Activated naive CD8-positive, alpha-beta T cell (primary cell): ENCODE data around the gene CARMIL3.

Experiments
- H3K27ac Mint-ChIP-seq: one replicate; pipeline ENCODE4 v1.8.0; 2021; ENCODE audit warnings: mixed read lengths
- H3K27me3 Mint-ChIP-seq: one replicate; pipeline ENCODE4 v1.8.0; 2021; ENCODE audit warnings: mixed read lengths
- H3K36me3 Mint-ChIP-seq: one replicate; pipeline ENCODE4 v1.8.0; 2021; ENCODE audit warnings: mixed read lengths
- H3K4me1 Mint-ChIP-seq: one replicate; pipeline ENCODE4 v1.8.0; 2021; ENCODE audit warnings: low read depth, mixed read lengths
- H3K4me3 Mint-ChIP-seq: one replicate; pipeline ENCODE4 v1.8.0; 2021; ENCODE audit warnings: mild to moderate bottlenecking, mixed read lengths
- H3K9me3 Mint-ChIP-seq: one replicate; pipeline ENCODE4 v1.8.0; 2021; ENCODE audit warnings: low read depth, mixed read lengths

The CARMIL3 gene

GRCh38 chr14:24053548-24054323 lies 1.9 kb downstream of the CARMIL3 start:
- Mint-ChIP-seq H3K4me3 (peak overlapping the region; percentile 94), H3K27me3 (peaks cover 8% of the 10 kb centered on the region), H3K9me3 (no peaks in the 10 kb centered on the region), H3K27ac (peak overlapping the region; percentile 93), H3K4me1 (peaks cover 18% of the 10 kb centered on the region), H3K36me3 (no peaks in the 10 kb centered on the region)

- Mint-ChIP-seq H3K4me3 (no peak overlapping the region), H3K36me3 (no peaks in the 10 kb centered on the region)
Measured at GRCh38 chr14:24054324-24054641, 2.5 kb downstream of the CARMIL3 start.

GRCh38 chr14:24054646-24055045 lies 2.8 kb downstream of the CARMIL3 start:
- peaks cover 8% of the 10 kb centered on the region for H3K27me3 Mint-ChIP-seq
- H3K36me3 Mint-ChIP-seq, result no peaks in the 10 kb centered on the region
- H3K4me1 Mint-ChIP-seq, result peaks cover 18% of the 10 kb centered on the region
- H3K4me3 Mint-ChIP-seq, result no peak overlapping the region
- no peaks in the 10 kb centered on the region for H3K9me3 Mint-ChIP-seq
- H3K27ac Mint-ChIP-seq, result no peak overlapping the region

More at GRCh38 chr14:24054324-24054641, 2.5 kb downstream of the CARMIL3 start:
- Mint-ChIP-seq H3K4me1 (peaks cover 18% of the 10 kb centered on the region), H3K27ac (peak overlapping the region; percentile 46), H3K27me3 (peaks cover 8% of the 10 kb centered on the region), H3K9me3 (no peaks in the 10 kb centered on the region)

- H3K27ac Mint-ChIP-seq, result no peak overlapping the region
- no peaks in the 10 kb centered on the region for H3K9me3 Mint-ChIP-seq
- H3K4me1 Mint-ChIP-seq, result peaks cover 15% of the 10 kb centered on the region
- no peaks in the 10 kb centered on the region for H3K36me3 Mint-ChIP-seq
- H3K4me3 Mint-ChIP-seq, result no peak overlapping the region
- H3K27me3 Mint-ChIP-seq, result peaks cover 7% of the 10 kb centered on the region
Measured at GRCh38 chr14:24055971-24056799, 4.4 kb downstream of the CARMIL3 start.

- no peak overlapping the region for H3K4me3 Mint-ChIP-seq
- H3K4me1 Mint-ChIP-seq, result peaks cover 13% of the 10 kb centered on the region
- H3K27me3 Mint-ChIP-seq, result peaks cover 7% of the 10 kb centered on the region
- H3K9me3 Mint-ChIP-seq, result no peaks in the 10 kb centered on the region
- H3K36me3 Mint-ChIP-seq, result no peaks in the 10 kb centered on the region
- H3K27ac Mint-ChIP-seq, result no peak overlapping the region
Measured at GRCh38 chr14:24056800-24057184, 5.0 kb downstream of the CARMIL3 start.

- H3K36me3 Mint-ChIP-seq, result no peaks in the 10 kb centered on the region
- H3K27me3 Mint-ChIP-seq, result peaks cover 7% of the 10 kb centered on the region
- no peak overlapping the region for H3K27ac Mint-ChIP-seq
- H3K9me3 Mint-ChIP-seq, result no peaks in the 10 kb centered on the region
- no peak overlapping the region for H3K4me3 Mint-ChIP-seq
- H3K4me1 Mint-ChIP-seq, result peaks cover 13% of the 10 kb centered on the region
Measured at GRCh38 chr14:24057271-24057670, 5.5 kb downstream of the CARMIL3 start.

GRCh38 chr14:24057867-24058259 lies 6.1 kb downstream of the CARMIL3 start:
- Mint-ChIP-seq H3K4me1 (peaks cover 10% of the 10 kb centered on the region), H3K4me3 (no peak overlapping the region), H3K27me3 (peaks cover 6% of the 10 kb centered on the region), H3K27ac (no peak overlapping the region), H3K36me3 (no peaks in the 10 kb centered on the region), H3K9me3 (no peaks in the 10 kb centered on the region)

GRCh38 chr14:24058260-24058950 lies 6.6 kb downstream of the CARMIL3 start:
- Mint-ChIP-seq H3K4me3 (no peak overlapping the region), H3K27me3 (peaks cover 4% of the 10 kb centered on the region), H3K36me3 (no peaks in the 10 kb centered on the region), H3K27ac (no peak overlapping the region), H3K4me1 (peaks cover 4% of the 10 kb centered on the region), H3K9me3 (no peaks in the 10 kb centered on the region)

- H3K36me3 Mint-ChIP-seq, result no peaks in the 10 kb centered on the region
- no peaks in the 10 kb centered on the region for H3K9me3 Mint-ChIP-seq
- no peaks in the 10 kb centered on the region for H3K4me1 Mint-ChIP-seq
- H3K4me3 Mint-ChIP-seq, result no peak overlapping the region
- H3K27ac Mint-ChIP-seq, result no peak overlapping the region
- H3K27me3 Mint-ChIP-seq, result peaks cover 4% of the 10 kb centered on the region
Measured at GRCh38 chr14:24058951-24059475, 7.2 kb downstream of the CARMIL3 start.

GRCh38 chr14:24059841-24060388 lies 8.1 kb downstream of the CARMIL3 start:
- Mint-ChIP-seq H3K36me3 (no peaks in the 10 kb centered on the region), H3K4me3 (no peak overlapping the region), H3K27ac (no peak overlapping the region), H3K9me3 (no peaks in the 10 kb centered on the region), H3K4me1 (no peaks in the 10 kb centered on the region), H3K27me3 (peaks cover under 1% of the 10 kb centered on the region)

GRCh38 chr14:24060443-24060842 lies 8.6 kb downstream of the CARMIL3 start:
- Mint-ChIP-seq H3K4me1 (no peaks in the 10 kb centered on the region), H3K27ac (no peak overlapping the region), H3K4me3 (no peak overlapping the region), H3K9me3 (no peaks in the 10 kb centered on the region), H3K36me3 (no peaks in the 10 kb centered on the region), H3K27me3 (no peaks in the 10 kb centered on the region)

- Mint-ChIP-seq H3K36me3 (no peaks in the 10 kb centered on the region), H3K27ac (no peak overlapping the region), H3K9me3 (no peaks in the 10 kb centered on the region), H3K4me1 (no peaks in the 10 kb centered on the region), H3K4me3 (no peak overlapping the region), H3K27me3 (no peaks in the 10 kb centered on the region)
Measured at GRCh38 chr14:24060984-24061913, 9.4 kb downstream of the CARMIL3 start.

GRCh38 chr14:24062216-24062980 lies 10.6 kb downstream of the CARMIL3 start:
- Mint-ChIP-seq H3K9me3 (no peaks in the 10 kb centered on the region), H3K27me3 (no peaks in the 10 kb centered on the region), H3K36me3 (no peaks in the 10 kb centered on the region), H3K4me3 (no peak overlapping the region), H3K4me1 (no peaks in the 10 kb centered on the region), H3K27ac (no peak overlapping the region)
